Measurements from ENCODE around the gene WNT7B.
A peak's percentile ranks its signal among the peaks of the same experiment; 100 is the strongest.

WNT7B gene

GRCh38 chr22:45977003-45977411, at the start of gene WNT7B:
Gene WNT7B (minus strand): TSS chr22:45977162. CDS start chr22:45976754, 408 bp downstream.
- peak; percentile 70 for DNase-seq

- DNase-seq = no peak
Observed at GRCh38 chr22:46025973-46026898, 49.3 kb upstream of the WNT7B start.

GRCh38 chr22:46025225-46025972, 48.4 kb upstream of the WNT7B start:
- no peak for DNase-seq

- no peak for DNase-seq
Observed at GRCh38 chr22:46024136-46024840, 47.3 kb upstream of the WNT7B start.

GRCh38 chr22:46023558-46023981, 46.6 kb upstream of the WNT7B start:
- no peak for DNase-seq

GRCh38 chr22:46022881-46023512, 46.0 kb upstream of the WNT7B start:
- DNase-seq = no peak

GRCh38 chr22:46021577-46021976, 44.6 kb upstream of the WNT7B start:
- no peak for DNase-seq

- no peak for DNase-seq
Observed at GRCh38 chr22:46019351-46019750, 42.4 kb upstream of the WNT7B start.

- DNase-seq = no peak
Observed at GRCh38 chr22:46018859-46019258, 41.9 kb upstream of the WNT7B start.

GRCh38 chr22:46017166-46017565, 40.2 kb upstream of the WNT7B start:
- DNase-seq = no peak

- DNase-seq = peak; percentile 75
Observed at GRCh38 chr22:46013460-46014416, 36.8 kb upstream of the WNT7B start.

- DNase-seq = no peak
Observed at GRCh38 chr22:46012881-46013281, 35.9 kb upstream of the WNT7B start.

- DNase-seq = no peak
Observed at GRCh38 chr22:46012182-46012880, 35.4 kb upstream of the WNT7B start.

- no peak for DNase-seq
Observed at GRCh38 chr22:46011627-46012181, 34.7 kb upstream of the WNT7B start.

- no peak for DNase-seq
Observed at GRCh38 chr22:46010951-46011626, 34.1 kb upstream of the WNT7B start.

GRCh38 chr22:46010207-46010867, 33.4 kb upstream of the WNT7B start:
- no peak for DNase-seq

GRCh38 chr22:46009730-46010129, 32.8 kb upstream of the WNT7B start:
- DNase-seq = no peak

- no peak for DNase-seq
Observed at GRCh38 chr22:46008836-46009596, 32.1 kb upstream of the WNT7B start.

GRCh38 chr22:46008291-46008690, 31.3 kb upstream of the WNT7B start:
- DNase-seq = no peak
